HepG2 (cell line): Measurements from ENCODE around the gene ACACA. TPM values are rescaled to one million over a fixed set of nuclear protein-coding genes. Genes with fewer than 3 reads are reported as not detected.
A peak's percentile ranks its signal among the peaks of the same experiment; 100 is the strongest.

ENCODE experiments used
- ATAC-seq: fragments of 200-7000 bp; cut with Tn5 transposase; 3 replicates; pipeline ENCODE4 v1.9.1; 2020; ENCODE audit warnings: mild to moderate bottlenecking, moderate library complexity
- BruUV-seq: library from RNA; stranded (reverse); fragments of 400-500 nt; replicated peaks from 2 replicates; lab custom pipeline; 2021; lab: Mats Ljungman, UMichigan
- CTCF ChIA-PET: fragments of 300-600 bp; formaldehyde crosslinking; extraction: SDS; loops from one replicate; lab custom pipeline; 2021; ENCODE audit warnings: low total read pairs, inconsistent platforms, low intra/inter-chr PET ratio; lab: Yijun Ruan, JAX
- POLR2A ChIA-PET: fragments of 350-600 bp; sonication (Branson Sonifier 250); formaldehyde crosslinking; loops from one replicate; lab custom pipeline; 2020; ENCODE audit warnings: antibody characterized with exemption, inconsistent platforms; lab: Yijun Ruan, JAX
- DNase-seq: peaks from one replicate; pipeline ENCODE4 v3.0.0-alpha.2; 2015; ENCODE audit warnings: low spot score
- FAIRE-seq: peaks from 3 replicates; lab custom pipeline; 2011; peaks lifted over from hg19 to GRCh38; lab: Jason Lieb, UNC
- H2AFZ ChIP-seq: one replicate; pipeline ENCODE4 v1.6.1; 2011; ENCODE audit warnings: low read length, inconsistent platforms
- H3K27ac ChIP-seq: fragments of 300-600 bp; 3 replicates; pipeline ENCODE4 v1.8.0; 2011; ENCODE audit warnings: mixed run types, mild to moderate bottlenecking, mixed read lengths, low read length, inconsistent platforms; ENCODE audit not compliant: insufficient read depth; ENCODE audit errors: extremely low read length
- H3K27me3 ChIP-seq, 2 experiments: fragments of 200-600 bp in 1 of 2; 2 replicates in 1 of 2; 3 replicates in 1 of 2; pipeline versions ENCODE4 v1.6.0 to v1.8.0; 2011; ENCODE audit warnings: low read length in 2 of 2, mild to moderate bottlenecking in 2 of 2, moderate library complexity in 2 of 2, inconsistent platforms in 1 of 2; ENCODE audit not compliant: insufficient read depth in 2 of 2, control insufficient read depth in 1 of 2
- H3K36me3 ChIP-seq, 2 experiments: fragments of 200-600 bp in 1 of 2; replicated peaks in 1 of 2; 2 replicates in 1 of 2; 3 replicates in 1 of 2; pipeline versions ENCODE4 v1.5.1 to v1.8.0; 2011; ENCODE audit warnings: low read length in 2 of 2, inconsistent platforms in 1 of 2; ENCODE audit not compliant: insufficient read depth in 2 of 2, control insufficient read depth in 1 of 2
- H3K4me1 ChIP-seq: 2 replicates; pipeline ENCODE4 v1.5.1; 2012; ENCODE audit warnings: low read length, inconsistent platforms; ENCODE audit not compliant: insufficient read depth
- H3K4me2 ChIP-seq: 2 replicates; pipeline ENCODE4 v1.6.0; 2011; ENCODE audit warnings: low read depth, low read length, inconsistent platforms
- H3K4me3 ChIP-seq, 3 experiments: fragments of 200-600 bp in 1 of 3; sonication (generic), shearing (Covaris generic) in 1 of 3; replicated peaks in 1 of 3; 2 replicates each; pipeline ENCODE4 v1.5.1; 2011 to 2016; ENCODE audit warnings: low read length in 3 of 3, inconsistent platforms in 2 of 3, low read depth in 2 of 3, mild to moderate bottlenecking in 2 of 3, control low read depth in 1 of 3, mixed read lengths in 1 of 3; ENCODE audit not compliant: insufficient read depth in 1 of 3
- H3K79me2 ChIP-seq: one replicate; pipeline ENCODE4 v1.6.1; 2011; ENCODE audit warnings: low read length, inconsistent platforms; ENCODE audit not compliant: insufficient read depth
- H3K9ac ChIP-seq: 2 replicates; pipeline ENCODE4 v1.6.0; 2011; ENCODE audit warnings: mild to moderate bottlenecking, low read depth, low read length, inconsistent platforms; ENCODE audit not compliant: insufficient read depth
- H3K9me3 ChIP-seq: 2 replicates; pipeline ENCODE4 v1.5.1; 2012; ENCODE audit warnings: mild to moderate bottlenecking, low read length
- H4K20me1 ChIP-seq: 2 replicates; pipeline ENCODE4 v1.6.0; 2011; ENCODE audit warnings: inconsistent platforms, mild to moderate bottlenecking, low read length, moderate library complexity; ENCODE audit not compliant: insufficient read depth
- RBM22 ChIP-seq: fragments of 200-400 bp; formaldehyde crosslinking; optimal IDR thresholded peaks from 2 replicates; pipeline ENCODE3; 2017; ENCODE audit warnings: mild to moderate bottlenecking, low read length, moderate library complexity
- SKI ChIP-seq: fragments of 450-650 bp; IDR thresholded peaks from one replicate; pipeline ENCODE4 v1.6.1; 2018; ENCODE audit warnings: mild to moderate bottlenecking; ENCODE audit not compliant: partially characterized antibody
- TFDP2 ChIP-seq: sonication (generic); formaldehyde crosslinking; IDR thresholded peaks from 2 replicates; pipeline ENCODE4 v1.4.0; 2020; ENCODE audit warnings: missing genetic modification reagents
- WGBS: methylation state at CpG from one replicate; pipeline ENCODE4 v1.1.6; 2017; ENCODE audit warnings: low lambda C conversion rate; 5-methylcytosine and 5-hydroxymethylcytosine counted together
- in situ Hi-C: cut with HindIII; loops from 2 replicates; pipeline ENCODE4 v1.10.0; 2017; ENCODE audit warnings: low pct_unique_long_range_greater_than_20kb; ENCODE audit not compliant: extremely low pct_ligation_motif_present
- intact Hi-C: fragments of 100-400 bp; cut with micrococcal nuclease; formaldehyde crosslinking; loops from one replicate; pipeline ENCODE4 v1.10.0; 2022; ENCODE audit not compliant: unreplicated experiment
- polyA plus RNA-seq, 8 experiments: library from polyadenylated mRNA; depleted of rRNA in 3 of 8; stranded (reverse) in 7 of 8; unstranded in 1 of 8; fragments of >200 nt; fragmentation: Illumina TruSeq in 4 of 8; extraction: Trizol in 4 of 8; gene quantifications; 2 replicates each; pipeline versions ENCODE4 v1.2.1 to v1.2.3, GENCODE V29; 2011 to 2016; ENCODE audit warnings: low read depth in 4 of 8, missing spikeins in 1 of 8, mixed read lengths in 1 of 8; ENCODE audit not compliant: insufficient read depth in 1 of 8
- total RNA-seq, 5 experiments: library from RNA; depleted of rRNA; stranded (reverse); fragments of >200 nt; fragmentation: Illumina TruSeq; extraction: Trizol; gene quantifications; 2 replicates each; pipeline ENCODE4 v1.2.3, GENCODE V29; 2016; ENCODE audit warnings: low read depth in 1 of 5

The ACACA gene
- total and polyA plus RNA-seq, 2 of the 13 experiments (the other 11 are each of a cell fraction or from before 2014, with no cell fraction given): 39.2 to 47.2 TPM

DNA sequence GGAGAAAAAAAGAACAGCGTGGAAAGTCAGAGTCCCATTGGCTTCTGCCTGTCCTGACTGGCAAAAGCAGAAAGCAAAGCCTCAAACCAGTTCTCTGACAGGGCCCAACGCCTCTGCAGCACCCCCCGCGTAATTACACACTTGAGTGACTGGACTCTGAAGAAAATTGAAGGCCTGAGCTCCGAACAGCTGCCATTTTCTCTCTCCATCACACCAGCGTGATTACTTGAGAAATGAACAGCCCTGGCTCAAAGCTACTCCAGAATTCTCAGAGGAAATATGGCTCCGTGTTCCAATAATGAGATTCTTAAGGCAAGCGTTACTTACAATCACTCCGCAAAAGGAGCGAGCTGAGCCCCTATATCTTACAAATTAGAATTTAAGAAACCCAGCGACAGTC lies 173.6 kb downstream of the ACACA start:
- in situ Hi-C loops: loop anchor here (25.0 kb wide), 1 partner anchor 621 kb away; the partner anchor contains the start of gene MRM1
- FAIRE-seq (no peak), DNase-seq (no peak)
- Histone ChIP-seq H3K27ac (no peak overlapping the region), H3K9me3 (no peaks in the 10 kb centered on the region), H3K79me2 (no peaks in the 10 kb centered on the region), H2AFZ (no peak overlapping the region), H3K9ac (no peak overlapping the region), H4K20me1 (no peaks in the 10 kb centered on the region), H3K36me3 (peaks cover 5 to 56% of the 10 kb centered on the region in 2 experiments; a peak in 4 of 5 replicates), H3K4me2 (no peak overlapping the region), H3K27me3 (no peaks in the 10 kb centered on the region), H3K4me1 (no peaks in the 10 kb centered on the region)
- WGBS: 97% methylated on average over 11 of the region's 11 CpGs
- intact Hi-C loops: no loop called here
- TSS peak; percentile 13 for BruUV-seq
- POLR2A ChIA-PET: no interaction called here
- TF ChIP-seq SKI (no peak), RBM22 (peak; percentile 18)
- TF ChIP-seq, all 625 proteins: peak for 1
- no peak for ATAC-seq
- CTCF ChIA-PET: no interaction called here
- no peak overlapping the region for H3K4me3 ChIP-seq

DNA sequence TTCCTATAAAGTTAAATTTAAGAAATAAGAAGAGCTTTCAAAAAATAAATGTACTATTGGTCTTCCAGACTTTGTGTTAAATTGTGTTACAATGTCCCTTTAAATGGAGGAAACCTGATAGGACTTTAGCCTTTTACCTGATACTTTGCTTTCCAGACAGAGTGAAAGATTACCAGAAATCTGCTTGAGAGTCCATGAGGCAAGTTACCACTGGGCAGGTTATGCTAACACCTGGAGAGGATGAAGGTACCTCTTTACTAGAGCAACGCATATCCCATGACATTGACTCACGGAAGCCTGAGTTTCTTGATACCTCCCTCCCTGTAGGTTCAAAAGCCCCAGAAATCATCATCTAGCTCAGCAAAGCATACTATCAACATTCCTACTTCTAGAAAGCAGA lies 174.7 kb downstream of the ACACA start:
- TF ChIP-seq RBM22 (peak; percentile 16), TFDP2 (CRISPR knock-in tag) (no peak)
- TF ChIP-seq, all 625 proteins: peak for 1
- intact Hi-C loops (no loop called here), in situ Hi-C loops (loop anchor here (25.0 kb wide), 1 partner anchor 620 kb away; the partner anchor contains the start of gene MRM1)
- no peak overlapping the region for H2AFZ ChIP-seq
- H4K20me1 ChIP-seq: no peaks in the 10 kb centered on the region
- ATAC-seq (no peak), FAIRE-seq (no peak), DNase-seq (no peak)
- no peaks in the 10 kb centered on the region for H3K27me3 ChIP-seq
- H3K27ac ChIP-seq: no peak overlapping the region
- no peaks in the 10 kb centered on the region for H3K9me3 ChIP-seq
- H3K4me2 ChIP-seq: no peak overlapping the region
- ChIA-PET CTCF (no interaction called here), POLR2A (no interaction called here)
- BruUV-seq: no TSS peak
- H3K4me1 ChIP-seq: no peaks in the 10 kb centered on the region
- H3K36me3 ChIP-seq: peaks cover 3 to 49% of the 10 kb centered on the region in 2 experiments; a peak in 4 of 5 replicates
- WGBS: 100% methylated on average over 2 of the region's 2 CpGs
- H3K4me3 ChIP-seq: no peak overlapping the region
- H3K79me2 ChIP-seq: no peaks in the 10 kb centered on the region
- H3K9ac ChIP-seq: no peak overlapping the region
